ENCODE results near the gene IFIT3. TPM values are rescaled to one million over a fixed set of nuclear protein-coding genes. Genes with fewer than 3 reads are reported as not detected.

The IFIT3 gene
- total RNA-seq, 1 donor from 2014 or later = 1.8 TPM

GRCh38 chr10:89374713-89375141 lies 46.9 kb downstream of the IFIT3 start:
- Mint-ChIP-seq H3K36me3 (ENCODE audit: low read depth) (no peaks in the 10 kb centered on the region), H3K27ac (ENCODE audit: unreplicated experiment) (no peak overlapping the region), H3K27me3 (ENCODE audit: low read depth) (no peaks in the 10 kb centered on the region), H3K4me1 (peaks cover 13% of the 10 kb centered on the region), H3K9me3 (no peaks in the 10 kb centered on the region), H3K4me3 (no peak overlapping the region)
- TF ChIP-seq CTCF (conservative IDR thresholded peaks at IDR 0.05) = no peak
- DNase-seq (ENCODE audit: low read depth, low spot score) = no peak

GRCh38 chr10:89377705-89378637 lies 50.2 kb downstream of the IFIT3 start, which contains the start of gene IFIT1B:
Gene IFIT1B (plus strand): TSS chr10:89378056. CDS start chr10:89378136, 80 bp downstream.
- DNase-seq (ENCODE audit: low read depth, low spot score) = no peak
- Mint-ChIP-seq H3K36me3 (ENCODE audit: low read depth) (no peaks in the 10 kb centered on the region), H3K27me3 (ENCODE audit: low read depth) (no peaks in the 10 kb centered on the region), H3K4me1 (peaks cover 12% of the 10 kb centered on the region), H3K9me3 (no peaks in the 10 kb centered on the region), H3K4me3 (no peak within 1 kb of the TSS), H3K27ac (ENCODE audit: unreplicated experiment) (no peak within 1 kb of the TSS)
- TF ChIP-seq CTCF (conservative IDR thresholded peaks at IDR 0.05) = no peak

- TF ChIP-seq CTCF (conservative IDR thresholded peaks at IDR 0.05) = no peak
- H3K4me3 Mint-ChIP-seq = no peak overlapping the region
Observed at GRCh38 chr10:89379103-89379502, 51.3 kb downstream of the IFIT3 start.

GRCh38 chr10:89382757-89383156 lies 55.0 kb downstream of the IFIT3 start:
- H3K27me3 Mint-ChIP-seq (ENCODE audit: low read depth) = no peaks in the 10 kb centered on the region
- no peak overlapping the region for H3K4me3 Mint-ChIP-seq
- DNase-seq (ENCODE audit: low read depth, low spot score) = no peak
- no peak overlapping the region for H3K27ac Mint-ChIP-seq (ENCODE audit: unreplicated experiment)
- no peaks in the 10 kb centered on the region for H3K9me3 Mint-ChIP-seq
- H3K36me3 Mint-ChIP-seq (ENCODE audit: low read depth) = no peaks in the 10 kb centered on the region
- H3K4me1 Mint-ChIP-seq = no peaks in the 10 kb centered on the region
- TF ChIP-seq CTCF (conservative IDR thresholded peaks at IDR 0.05) = no peak

More at GRCh38 chr10:89379103-89379502, 51.3 kb downstream of the IFIT3 start:
- Mint-ChIP-seq H3K9me3 (no peaks in the 10 kb centered on the region), H3K27me3 (ENCODE audit: low read depth) (no peaks in the 10 kb centered on the region), H3K27ac (ENCODE audit: unreplicated experiment) (no peak overlapping the region), H3K36me3 (ENCODE audit: low read depth) (no peaks in the 10 kb centered on the region), H3K4me1 (peaks cover 6% of the 10 kb centered on the region)
- DNase-seq (ENCODE audit: low read depth, low spot score) = no peak

GRCh38 chr10:89384474-89385340 lies 56.9 kb downstream of the IFIT3 start:
- no peak for DNase-seq (ENCODE audit: low read depth, low spot score)
- Mint-ChIP-seq H3K36me3 (ENCODE audit: low read depth) (no peaks in the 10 kb centered on the region), H3K27ac (ENCODE audit: unreplicated experiment) (no peak overlapping the region), H3K9me3 (no peaks in the 10 kb centered on the region), H3K4me1 (no peaks in the 10 kb centered on the region), H3K4me3 (no peak overlapping the region), H3K27me3 (ENCODE audit: low read depth) (no peaks in the 10 kb centered on the region)
- TF ChIP-seq CTCF (conservative IDR thresholded peaks at IDR 0.05) = no peak
